ENCODE results near the gene PEAK1.

- TF ChIP-seq CTCF (IDR thresholded peaks at IDR 0.05; ENCODE audit: insufficient read depth, low read length, poor library complexity, severe bottlenecking) (no peak), EZH2phosphoT487 (conservative IDR thresholded peaks at IDR 0.05; ENCODE audit: low read length) (no peak)
Observed at GRCh38 chr15:77239882-77240608, 179.9 kb downstream of the PEAK1 start.

Data from SU-DHL-6 (cell line).